Cardiac fibroblast (primary cell): ENCODE results near the gene DLX1.

ENCODE experiments used
- DNase-seq, 2 donors: peaks; one replicate each; pipeline versions ENCODE4 v3.0.0 to v3.0.0-alpha.2; 2010; ENCODE audit warnings: low read depth in 2 of 2
- H3K4me3 ChIP-seq, 2 donors: replicated peaks in 1 of 2; 1 replicate in 1 of 2; 2 replicates in 1 of 2; pipeline ENCODE4 v1.5.1; 2011; ENCODE audit warnings: low read depth in 2 of 2, low read length in 2 of 2, mild to moderate bottlenecking in 2 of 2, moderate library complexity in 1 of 2
- TF ChIP-seq, protein P1 (sequence below): IDR thresholded peaks from one replicate; pipeline ENCODE4 v1.5.1; 2011; ENCODE audit warnings: low read depth, mild to moderate bottlenecking, low read length, inconsistent platforms

The DLX1 gene

GRCh38 chr2:172087780-172088244 is 2.5 kb downstream of the DLX1 start:
- TF ChIP-seq, protein P1, sequence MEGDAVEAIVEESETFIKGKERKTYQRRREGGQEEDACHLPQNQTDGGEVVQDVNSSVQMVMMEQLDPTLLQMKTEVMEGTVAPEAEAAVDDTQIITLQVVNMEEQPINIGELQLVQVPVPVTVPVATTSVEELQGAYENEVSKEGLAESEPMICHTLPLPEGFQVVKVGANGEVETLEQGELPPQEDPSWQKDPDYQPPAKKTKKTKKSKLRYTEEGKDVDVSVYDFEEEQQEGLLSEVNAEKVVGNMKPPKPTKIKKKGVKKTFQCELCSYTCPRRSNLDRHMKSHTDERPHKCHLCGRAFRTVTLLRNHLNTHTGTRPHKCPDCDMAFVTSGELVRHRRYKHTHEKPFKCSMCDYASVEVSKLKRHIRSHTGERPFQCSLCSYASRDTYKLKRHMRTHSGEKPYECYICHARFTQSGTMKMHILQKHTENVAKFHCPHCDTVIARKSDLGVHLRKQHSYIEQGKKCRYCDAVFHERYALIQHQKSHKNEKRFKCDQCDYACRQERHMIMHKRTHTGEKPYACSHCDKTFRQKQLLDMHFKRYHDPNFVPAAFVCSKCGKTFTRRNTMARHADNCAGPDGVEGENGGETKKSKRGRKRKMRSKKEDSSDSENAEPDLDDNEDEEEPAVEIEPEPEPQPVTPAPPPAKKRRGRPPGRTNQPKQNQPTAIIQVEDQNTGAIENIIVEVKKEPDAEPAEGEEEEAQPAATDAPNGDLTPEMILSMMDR = no peak
- DNase-seq = no peak
- H3K4me3 ChIP-seq = no peak overlapping the region

GRCh38 chr2:172088245-172089004 is 3.1 kb downstream of the DLX1 start:
- no peak overlapping the region for H3K4me3 ChIP-seq
- DNase-seq = no peak
- TF ChIP-seq, protein P1 = no peak

- no peak for DNase-seq
- H3K4me3 ChIP-seq = no peak overlapping the region
- TF ChIP-seq, protein P1 = no peak
These were observed 3.7 kb downstream of the DLX1 start for GRCh38 chr2:172089005-172089504.

GRCh38 chr2:172089633-172090032 is 4.3 kb downstream of the DLX1 start:
- no peak overlapping the region for H3K4me3 ChIP-seq
- no peak for DNase-seq
- TF ChIP-seq, protein P1 = no peak

DNA sequence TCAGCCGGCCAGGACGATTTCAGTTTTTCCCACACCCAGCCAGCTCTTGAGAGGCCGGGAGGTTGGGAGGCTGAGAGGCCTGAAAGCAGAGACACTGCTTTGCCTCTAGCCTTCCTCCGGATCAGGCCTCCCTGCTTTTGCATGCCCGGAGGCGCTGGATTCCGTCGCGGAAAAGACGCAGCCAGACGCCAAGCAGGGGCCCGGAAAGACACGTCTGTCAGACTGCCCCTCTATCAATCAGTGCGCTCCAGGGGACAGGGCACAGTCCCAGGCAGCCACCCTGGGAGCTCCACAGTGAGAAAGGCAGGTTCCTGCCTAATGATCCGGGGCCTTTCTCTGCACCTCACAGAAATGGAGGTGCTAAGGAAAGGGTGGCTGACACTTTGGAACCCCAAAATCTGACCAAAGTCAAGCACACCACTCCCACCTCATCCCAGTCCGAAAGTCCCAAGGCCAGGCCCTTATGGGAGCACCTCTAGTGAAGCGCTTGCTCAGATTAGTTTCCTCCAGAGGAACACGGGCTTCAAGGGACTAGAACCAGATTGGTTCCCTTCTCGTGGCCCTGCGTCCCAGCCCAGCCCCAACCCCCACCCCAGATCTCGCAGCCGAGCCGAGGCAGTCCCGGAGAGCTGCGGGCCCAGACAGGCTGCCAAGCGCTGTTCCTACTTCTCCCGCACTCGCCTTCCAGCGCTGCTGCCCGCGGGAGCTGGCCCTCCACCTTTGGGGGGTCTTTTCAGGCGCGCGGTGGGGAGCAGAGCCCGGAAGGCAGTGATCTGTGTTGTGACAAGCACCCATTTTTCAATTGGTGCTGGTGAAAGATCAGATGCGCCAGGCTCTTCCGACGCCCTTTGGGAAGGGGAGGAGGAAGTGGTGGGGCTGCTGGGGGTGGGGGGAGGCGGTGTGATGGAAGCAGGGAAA is 5.0 kb downstream of the DLX1 start:
- H3K4me3 ChIP-seq = no peak overlapping the region
- TF ChIP-seq, protein P1 = no peak
- DNase-seq = no peak

- no peak for DNase-seq
- TF ChIP-seq, protein P1 = no peak
- no peak overlapping the region for H3K4me3 ChIP-seq
These were observed 5.8 kb downstream of the DLX1 start for GRCh38 chr2:172091000-172091641.
